Peyer's patch (tissue), 4 donors: ENCODE data around the gene MAZ.

Experiments
- CTCF ChIP-seq, 6 experiments: fragments of 450-650 bp in 4 of 6; fragments of 200-600 bp in 2 of 6; sonication (generic) in 1 of 6; IDR thresholded peaks; one replicate each; pipeline ENCODE4 v1.5.1; 2017 to 2019; ENCODE audit warnings: antibody characterized with exemption in 6 of 6, mild to moderate bottlenecking in 3 of 6, moderate library complexity in 1 of 6
- POLR2A ChIP-seq, 2 donors: fragments of 450-650 bp; IDR thresholded peaks; one replicate each; pipeline ENCODE4 v1.5.1; 2017; ENCODE audit warnings: antibody characterized with exemption in 2 of 2, mild to moderate bottlenecking in 2 of 2, moderate library complexity in 2 of 2

GRCh38 chr16:29804020-29804419 is 2.3 kb upstream of the MAZ start:
- TF ChIP-seq CTCF (IDR thresholded peaks at IDR 0.05) = no peak
- TF ChIP-seq POLR2A (IDR thresholded peaks at IDR 0.05) = no peak
